H1 (cell line): ENCODE data around the gene ROR1. TPM values are rescaled to one million over a fixed set of nuclear protein-coding genes. Genes with fewer than 3 reads are reported as not detected.

ENCODE experiments used
- CTCF ChIA-PET: fragments of 300-600 bp; sonication (Branson Sonifier 250); formaldehyde crosslinking; loops from one replicate; lab custom pipeline; 2021; ENCODE audit not compliant: partially characterized antibody; lab: Charles Lee
- POLR2A ChIA-PET: fragments of 300-600 bp; sonication (Branson Sonifier 250); formaldehyde crosslinking; loops from one replicate; lab custom pipeline; 2021; ENCODE audit warnings: inconsistent platforms; ENCODE audit not compliant: partially characterized antibody; lab: Charles Lee
- DNase-seq, 2 experiments: peaks; one replicate each; pipeline versions ENCODE4 v3.0.0 to v3.0.0-alpha.2; 2010 to 2022; ENCODE audit warnings: low spot score in 2 of 2, low read depth in 1 of 2, mixed read lengths in 1 of 2
- FAIRE-seq: peaks from 2 replicates; lab custom pipeline; 2011; peaks lifted over from hg19 to GRCh38; lab: Jason Lieb, UNC
- H2AFZ ChIP-seq: 2 replicates; pipeline ENCODE4 v1.8.1; 2012; ENCODE audit warnings: low read length, inconsistent platforms
- H2AK5ac ChIP-seq: 2 replicates; pipeline ENCODE4 v1.6.1; 2013; ENCODE audit warnings: low read depth, low read length
- H2BK120ac ChIP-seq: replicated peaks from 2 replicates; pipeline ENCODE3; 2013; ENCODE audit warnings: low read depth, low read length, inconsistent platforms
- H2BK12ac ChIP-seq: 2 replicates; pipeline ENCODE4 v1.6.1; 2013; ENCODE audit warnings: low read depth, low read length
- H2BK15ac ChIP-seq: 2 replicates; pipeline ENCODE4 v1.6.1; 2013; ENCODE audit warnings: low read length
- H2BK20ac ChIP-seq: 2 replicates; pipeline ENCODE4 v1.6.1; 2013; ENCODE audit warnings: low read length
- H2BK5ac ChIP-seq: 2 replicates; pipeline ENCODE4 v1.6.1; 2013; ENCODE audit warnings: low read depth, low read length
- H3K14ac ChIP-seq: 2 replicates; pipeline ENCODE4 v1.6.1; 2013; ENCODE audit warnings: inconsistent platforms; ENCODE audit not compliant: insufficient read length
- H3K18ac ChIP-seq: 2 replicates; pipeline ENCODE4 v1.6.1; 2013; ENCODE audit warnings: low read length; ENCODE audit errors: extremely low read depth
- H3K23ac ChIP-seq: 2 replicates; pipeline ENCODE4 v1.6.1; 2013; ENCODE audit warnings: inconsistent platforms; ENCODE audit not compliant: insufficient read length
- H3K23me2 ChIP-seq: 2 replicates; pipeline ENCODE4 v1.6.1; 2013; ENCODE audit warnings: low read depth, low read length
- H3K27ac ChIP-seq: 2 replicates; pipeline ENCODE4 v1.6.1; 2011; ENCODE audit warnings: low read depth, low read length, inconsistent platforms
- H3K27me3 ChIP-seq, 4 experiments: replicated peaks in 1 of 4; 1 replicate in 1 of 4; 2 replicates in 3 of 4; pipeline versions ENCODE4 v1.6.1 to v1.8.1; 2011 to 2013; ENCODE audit warnings: low read length in 3 of 4, mild to moderate bottlenecking in 3 of 4, inconsistent platforms in 2 of 4, mixed read lengths in 2 of 4, moderate library complexity in 1 of 4; ENCODE audit not compliant: control insufficient read depth in 3 of 4, insufficient read depth in 3 of 4; ENCODE audit errors: extremely low read depth in 1 of 4
- H3K36me3 ChIP-seq, 4 experiments: 2 replicates each; pipeline versions ENCODE4 v1.6.1 to v1.8.1; 2011 to 2013; ENCODE audit warnings: mild to moderate bottlenecking in 4 of 4, low read length in 3 of 4, moderate library complexity in 2 of 4, control low read depth in 1 of 4, inconsistent platforms in 1 of 4; ENCODE audit not compliant: insufficient read depth in 4 of 4, control insufficient read depth in 2 of 4
- H3K4ac ChIP-seq: replicated peaks from 2 replicates; pipeline ENCODE3; 2013; ENCODE audit warnings: low read length, low read depth, mixed read lengths, inconsistent platforms; ENCODE audit not compliant: insufficient read length
- H3K4me1 ChIP-seq, 4 experiments: replicated peaks in 1 of 4; 1 replicate in 1 of 4; 2 replicates in 3 of 4; pipeline versions ENCODE4 v1.6.1 to v1.8.1; 2011 to 2013; ENCODE audit warnings: low read length in 3 of 4, inconsistent platforms in 2 of 4, mixed read lengths in 1 of 4; ENCODE audit not compliant: insufficient read depth in 4 of 4, control insufficient read depth in 3 of 4
- H3K4me2 ChIP-seq, 2 experiments: 2 replicates each; pipeline versions ENCODE4 v1.6.1 to v1.8.1; 2011 to 2013; ENCODE audit warnings: low read depth in 2 of 2, low read length in 2 of 2, control low read depth in 1 of 2, inconsistent platforms in 1 of 2, mild to moderate bottlenecking in 1 of 2; ENCODE audit not compliant: insufficient read depth in 1 of 2
- H3K4me3 ChIP-seq, 4 experiments: fragments of 200-600, 300-600 bp in 1 of 4; sonication (generic), shearing (Covaris generic), sonication (Bioruptor Twin) in 1 of 4; 2 replicates each; pipeline versions ENCODE4 v1.5.1 to v1.8.1; 2011 to 2016; ENCODE audit warnings: low read length in 4 of 4, low read depth in 3 of 4, control low read depth in 2 of 4, inconsistent platforms in 2 of 4, mild to moderate bottlenecking in 2 of 4, mixed read lengths in 1 of 4, moderate library complexity in 1 of 4; ENCODE audit not compliant: insufficient read depth in 2 of 4; ENCODE audit errors: extremely low read depth in 1 of 4
- H3K56ac ChIP-seq: replicated peaks from 2 replicates; pipeline ENCODE3; 2013; ENCODE audit warnings: low read depth, mild to moderate bottlenecking, mixed read lengths, low read length, inconsistent platforms; ENCODE audit not compliant: insufficient read length
- H3K79me1 ChIP-seq: 2 replicates; pipeline ENCODE4 v1.6.1; 2013; ENCODE audit warnings: low read depth, low read length, control low read depth
- H3K79me2 ChIP-seq, 2 experiments: 2 replicates each; pipeline versions ENCODE4 v1.6.1 to v1.8.1; 2012 to 2013; ENCODE audit warnings: low read length in 2 of 2, mild to moderate bottlenecking in 2 of 2, inconsistent platforms in 1 of 2; ENCODE audit not compliant: insufficient read depth in 2 of 2, control insufficient read depth in 1 of 2
- H3K9ac ChIP-seq, 4 experiments: replicated peaks in 1 of 4; 1 replicate in 1 of 4; 2 replicates in 3 of 4; pipeline versions ENCODE4 v1.6.1 to v1.8.1; 2011 to 2013; ENCODE audit warnings: low read depth in 3 of 4, low read length in 3 of 4, control low read depth in 2 of 4, mild to moderate bottlenecking in 2 of 4, moderate library complexity in 2 of 4, inconsistent platforms in 1 of 4; ENCODE audit errors: extremely low read depth in 1 of 4
- H3K9me3 ChIP-seq, 2 experiments: 2 replicates each; pipeline versions ENCODE4 v1.6.1 to v1.8.1; 2012 to 2013; ENCODE audit warnings: mild to moderate bottlenecking in 2 of 2, moderate library complexity in 2 of 2, control low read depth in 1 of 2, inconsistent platforms in 1 of 2, low read depth in 1 of 2, low read length in 1 of 2, mixed read lengths in 1 of 2; ENCODE audit not compliant: insufficient read depth in 2 of 2
- H4K20me1 ChIP-seq, 2 experiments: replicated peaks in 1 of 2; 2 replicates each; pipeline versions ENCODE3 to v1.8.1; 2011 to 2013; ENCODE audit warnings: inconsistent platforms in 2 of 2, low read length in 2 of 2, mild to moderate bottlenecking in 1 of 2; ENCODE audit not compliant: insufficient read depth in 2 of 2, control insufficient read depth in 1 of 2
- H4K5ac ChIP-seq: 2 replicates; pipeline ENCODE4 v1.6.1; 2013; ENCODE audit warnings: low read length, low read depth, mixed read lengths, inconsistent platforms; ENCODE audit not compliant: insufficient read length
- H4K8ac ChIP-seq: 2 replicates; pipeline ENCODE4 v1.8.0; 2013; ENCODE audit warnings: mild to moderate bottlenecking, moderate library complexity, low read length, inconsistent platforms; ENCODE audit not compliant: insufficient read depth; ENCODE audit errors: extremely low read depth
- H4K91ac ChIP-seq: replicated peaks from 2 replicates; pipeline ENCODE3; 2013; ENCODE audit warnings: low read length, mixed read lengths, inconsistent platforms; ENCODE audit not compliant: insufficient read length
- BRCA1 ChIP-seq: IDR thresholded peaks from 2 replicates; pipeline ENCODE4 v1.6.1; 2012; ENCODE audit warnings: low read depth, low read length, improper control_type of control experiment
- CHD1 ChIP-seq: IDR thresholded peaks from 2 replicates; pipeline ENCODE4 v1.6.1; 2012; ENCODE audit warnings: low read depth, low read length, improper control_type of control experiment
- KDM1A ChIP-seq: fragments of 200-600, 300-600 bp; sonication (generic); IDR thresholded peaks from 2 replicates; pipeline ENCODE4 v1.7.1; 2016; ENCODE audit warnings: mild to moderate bottlenecking, low read length, borderline replicate concordance
- YY1 ChIP-seq: IDR thresholded peaks from 2 replicates; pipeline ENCODE4 v1.6.1; 2011; ENCODE audit warnings: low read depth, mild to moderate bottlenecking, low read length
- ZNF274 ChIP-seq: IDR thresholded peaks from 2 replicates; pipeline ENCODE4 v1.7.0; 2012; ENCODE audit warnings: low read length, borderline replicate concordance; ENCODE audit errors: extremely low read depth
- WGBS, 2 experiments: shearing (Covaris generic) in 1 of 2; methylation state at CpG; one replicate each; pipeline versions ENCODE4 v1.1.6 to v1.1.7; 2013 to 2015; ENCODE audit warnings: low lambda C conversion rate in 2 of 2, mixed read lengths in 2 of 2, inconsistent platforms in 1 of 2, low coverage in 1 of 2, missing lambda C conversion rate in 1 of 2; ENCODE audit not compliant: insufficient replicate concordance in 2 of 2, insufficient coverage in 1 of 2, insufficient read length in 1 of 2; ENCODE audit errors: extremely low coverage in 1 of 2, missing lambda C conversion rate in 1 of 2; 5-methylcytosine and 5-hydroxymethylcytosine counted together
- polyA plus RNA-seq, 7 experiments: library from polyadenylated mRNA; depleted of rRNA in 3 of 7; stranded (reverse) in 5 of 7; unstranded in 2 of 7; fragments of >200 nt in 5 of 7; fragments of 200-250 nt in 2 of 7; gene quantifications; 1 replicate in 5 of 7; 2 replicates in 1 of 7; 4 replicates in 1 of 7; pipeline versions ENCODE4 v1.2.1 to v1.2.3, GENCODE V29; 2011 to 2013; ENCODE audit warnings: missing spikeins in 2 of 7, mixed read lengths in 2 of 7
- total RNA-seq: library from RNA; stranded (reverse); fragmentation: NEBNext Ultra II Directional; extraction: Animal tissue kit (Norgen Biotek cat#: 25700); gene quantifications from 2 replicates; pipeline ENCODE4 v1.2.1, GENCODE V29; 2021
- TF ChIP-seq, protein P1 (sequence below): IDR thresholded peaks from 2 replicates; pipeline ENCODE4 v1.6.1; 2012; ENCODE audit warnings: inconsistent platforms

The ROR1 gene
- total and polyA plus RNA-seq, 2 of the 8 experiments (the other 6 are each of a cell fraction or from before 2014, with no cell fraction given) = 33.6 to 73.6 TPM

DNA sequence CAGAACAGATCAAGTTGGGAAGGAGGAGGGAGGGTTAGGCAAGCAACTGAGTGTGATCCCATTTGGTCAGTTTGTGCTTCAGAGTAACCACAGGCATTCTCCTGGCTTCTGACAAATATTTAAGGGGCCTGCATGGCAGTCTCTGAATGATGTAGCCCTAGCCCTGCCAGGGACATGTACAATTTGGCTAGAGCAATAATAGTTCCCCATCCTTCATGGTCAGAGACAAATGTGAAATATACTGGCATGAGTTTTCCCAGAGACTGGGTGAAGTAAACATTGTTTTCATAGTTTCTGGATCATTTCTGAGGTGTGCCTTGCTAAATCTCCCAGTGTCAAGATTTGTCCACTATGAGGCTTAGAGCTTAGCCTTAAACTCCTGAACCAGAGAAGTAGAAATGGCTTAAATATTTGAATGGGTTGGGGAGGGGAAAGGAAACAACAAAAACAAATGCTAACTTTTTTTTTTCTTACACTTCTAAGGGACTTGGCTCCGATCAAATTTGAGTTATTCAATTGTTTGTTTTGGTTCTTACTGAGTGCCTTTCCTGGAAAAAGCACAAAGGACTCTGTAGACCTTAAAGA lies 387.6 kb downstream of the ROR1 start:
- no peak overlapping the region for H3K27ac ChIP-seq
- DNase-seq = no peak
- CTCF ChIA-PET = interaction anchor here (1.4 to 4.7 kb wide), 4 partner anchors 11 to 487 kb away, joined by 3 to 25 read pairs (median 5); no protein-coding TSS in a partner anchor

More for the DNA sequence above, 387.6 kb downstream of the ROR1 start:
- H4K20me1 ChIP-seq = no peaks in the 10 kb centered on the region
- no peaks in the 10 kb centered on the region for H3K27me3 ChIP-seq
- H2BK15ac ChIP-seq = no peak overlapping the region
- no peak overlapping the region for H3K4me3 ChIP-seq
- no peak overlapping the region for H3K4ac ChIP-seq
- H3K56ac ChIP-seq = no peak overlapping the region
- POLR2A ChIA-PET = no interaction called here
- no peak overlapping the region for H2AK5ac ChIP-seq
- H2BK5ac ChIP-seq = no peak overlapping the region
- H3K18ac ChIP-seq = no peak overlapping the region
- H3K79me2 ChIP-seq = no peaks in the 10 kb centered on the region
- H3K9me3 ChIP-seq = no peaks in the 10 kb centered on the region
- H4K8ac ChIP-seq = no peak overlapping the region
- H3K4me1 ChIP-seq = no peaks in the 10 kb centered on the region
- no peaks in the 10 kb centered on the region for H3K23me2 ChIP-seq
- H3K14ac ChIP-seq = no peak overlapping the region
- no peak for FAIRE-seq
- 88% methylated on average over 1 of the region's 1 CpG; no CpG with 5 or more reads in 1 of the 2 experiments for WGBS, 2 experiments
- H2BK120ac ChIP-seq = no peak overlapping the region
- no peak overlapping the region for H3K9ac ChIP-seq
- no peak for TF ChIP-seq ZNF274
- TF ChIP-seq, protein P1, sequence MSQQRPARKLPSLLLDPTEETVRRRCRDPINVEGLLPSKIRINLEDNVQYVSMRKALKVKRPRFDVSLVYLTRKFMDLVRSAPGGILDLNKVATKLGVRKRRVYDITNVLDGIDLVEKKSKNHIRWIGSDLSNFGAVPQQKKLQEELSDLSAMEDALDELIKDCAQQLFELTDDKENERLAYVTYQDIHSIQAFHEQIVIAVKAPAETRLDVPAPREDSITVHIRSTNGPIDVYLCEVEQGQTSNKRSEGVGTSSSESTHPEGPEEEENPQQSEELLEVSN = no peak
- no peak for TF ChIP-seq YY1
- TF ChIP-seq BRCA1 = no peak
- no peak for TF ChIP-seq KDM1A
- no peak for TF ChIP-seq CHD1
- H2AFZ ChIP-seq = no peak overlapping the region
- no peaks in the 10 kb centered on the region for H3K79me1 ChIP-seq
- no peak overlapping the region for H3K4me2 ChIP-seq
- H4K91ac ChIP-seq = no peak overlapping the region
- H2BK20ac ChIP-seq = no peak overlapping the region
- no peak overlapping the region for H4K5ac ChIP-seq
- H3K23ac ChIP-seq = no peak overlapping the region
- peaks cover 4 to 33% (median 17%) of the 10 kb centered on the region in 4 experiments; a peak in 6 of 8 replicates for H3K36me3 ChIP-seq
- no peak overlapping the region for H2BK12ac ChIP-seq
